Measurements from ENCODE around the gene MASP1.

DNA sequence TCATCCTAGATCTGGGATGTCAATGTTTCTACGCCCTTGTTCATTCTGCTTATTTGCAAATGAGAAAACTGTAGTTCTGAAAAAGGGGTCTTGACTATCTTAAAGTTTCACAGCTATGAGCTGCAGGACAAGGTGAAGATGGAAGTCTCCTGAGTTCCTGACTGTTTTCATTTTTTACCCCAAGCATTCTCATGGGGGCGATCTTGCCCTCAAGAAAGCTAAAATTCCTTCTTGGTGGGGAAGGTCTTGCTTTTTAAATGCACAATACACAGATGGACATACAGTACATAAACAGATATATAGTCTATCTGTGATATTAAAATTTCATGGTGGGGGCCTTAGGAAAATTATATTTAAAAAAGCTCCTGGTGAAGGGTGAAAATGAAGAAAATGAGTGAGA lies 32.4 kb downstream of the MASP1 start:
- no peak for TF ChIP-seq ZC3H10 (CRISPR knock-in tag; IDR thresholded peaks at IDR 0.05)
- TF ChIP-seq ARNTL (CRISPR knock-in tag; IDR thresholded peaks at IDR 0.05; ENCODE audit: borderline replicate concordance, low read depth) = no peak
- TF ChIP-seq RARB (CRISPR knock-in tag; IDR thresholded peaks at IDR 0.05) = no peak
- no peak for TF ChIP-seq PPARA (CRISPR knock-in tag; IDR thresholded peaks at IDR 0.05; ENCODE audit: borderline replicate concordance)
- no peak for TF ChIP-seq ESRRG (CRISPR knock-in tag; IDR thresholded peaks at IDR 0.05)
- no peak for TF ChIP-seq TCF4 (CRISPR knock-in tag; IDR thresholded peaks at IDR 0.05; ENCODE audit: borderline replicate concordance)

Measured in SK-N-SH treated with all-trans-retinoic acid at 6 μM for 48 hours (cell line).